HepG2 (cell line): ENCODE data around the gene TESK1. TPM values are rescaled to one million over a fixed set of nuclear protein-coding genes. Genes with fewer than 3 reads are reported as not detected.
A peak's percentile ranks its signal among the peaks of the same experiment; 100 is the strongest.

Experiments
- ATAC-seq: fragments of 200-7000 bp; cut with Tn5 transposase; 3 replicates; pipeline ENCODE4 v1.9.1; 2020; ENCODE audit warnings: mild to moderate bottlenecking, moderate library complexity
- BruUV-seq: library from RNA; stranded (reverse); fragments of 400-500 nt; replicated peaks from 2 replicates; lab custom pipeline; 2021; lab: Mats Ljungman, UMichigan
- CTCF ChIA-PET: fragments of 300-600 bp; formaldehyde crosslinking; extraction: SDS; loops from one replicate; lab custom pipeline; 2021; ENCODE audit warnings: low total read pairs, inconsistent platforms, low intra/inter-chr PET ratio; lab: Yijun Ruan, JAX
- POLR2A ChIA-PET: fragments of 350-600 bp; sonication (Branson Sonifier 250); formaldehyde crosslinking; loops from one replicate; lab custom pipeline; 2020; ENCODE audit warnings: antibody characterized with exemption, inconsistent platforms; lab: Yijun Ruan, JAX
- DNase-seq: peaks from one replicate; pipeline ENCODE4 v3.0.0-alpha.2; 2015; ENCODE audit warnings: low spot score
- FAIRE-seq: peaks from 3 replicates; lab custom pipeline; 2011; peaks lifted over from hg19 to GRCh38; lab: Jason Lieb, UNC
- H2AFZ ChIP-seq: one replicate; pipeline ENCODE4 v1.6.1; 2011; ENCODE audit warnings: low read length, inconsistent platforms
- H3K27ac ChIP-seq: fragments of 300-600 bp; 3 replicates; pipeline ENCODE4 v1.8.0; 2011; ENCODE audit warnings: mixed run types, mild to moderate bottlenecking, mixed read lengths, low read length, inconsistent platforms; ENCODE audit not compliant: insufficient read depth; ENCODE audit errors: extremely low read length
- H3K27me3 ChIP-seq, 2 experiments: fragments of 200-600 bp in 1 of 2; 2 replicates in 1 of 2; 3 replicates in 1 of 2; pipeline versions ENCODE4 v1.6.0 to v1.8.0; 2011; ENCODE audit warnings: low read length in 2 of 2, mild to moderate bottlenecking in 2 of 2, moderate library complexity in 2 of 2, inconsistent platforms in 1 of 2; ENCODE audit not compliant: insufficient read depth in 2 of 2, control insufficient read depth in 1 of 2
- H3K36me3 ChIP-seq, 2 experiments: fragments of 200-600 bp in 1 of 2; replicated peaks in 1 of 2; 2 replicates in 1 of 2; 3 replicates in 1 of 2; pipeline versions ENCODE4 v1.5.1 to v1.8.0; 2011; ENCODE audit warnings: low read length in 2 of 2, inconsistent platforms in 1 of 2; ENCODE audit not compliant: insufficient read depth in 2 of 2, control insufficient read depth in 1 of 2
- H3K4me1 ChIP-seq: 2 replicates; pipeline ENCODE4 v1.5.1; 2012; ENCODE audit warnings: low read length, inconsistent platforms; ENCODE audit not compliant: insufficient read depth
- H3K4me2 ChIP-seq: 2 replicates; pipeline ENCODE4 v1.6.0; 2011; ENCODE audit warnings: low read depth, low read length, inconsistent platforms
- H3K4me3 ChIP-seq, 3 experiments: fragments of 200-600 bp in 1 of 3; sonication (generic), shearing (Covaris generic) in 1 of 3; replicated peaks in 1 of 3; 2 replicates each; pipeline ENCODE4 v1.5.1; 2011 to 2016; ENCODE audit warnings: low read length in 3 of 3, inconsistent platforms in 2 of 3, low read depth in 2 of 3, mild to moderate bottlenecking in 2 of 3, control low read depth in 1 of 3, mixed read lengths in 1 of 3; ENCODE audit not compliant: insufficient read depth in 1 of 3
- H3K79me2 ChIP-seq: one replicate; pipeline ENCODE4 v1.6.1; 2011; ENCODE audit warnings: low read length, inconsistent platforms; ENCODE audit not compliant: insufficient read depth
- H3K9ac ChIP-seq: 2 replicates; pipeline ENCODE4 v1.6.0; 2011; ENCODE audit warnings: mild to moderate bottlenecking, low read depth, low read length, inconsistent platforms; ENCODE audit not compliant: insufficient read depth
- H3K9me3 ChIP-seq: 2 replicates; pipeline ENCODE4 v1.5.1; 2012; ENCODE audit warnings: mild to moderate bottlenecking, low read length
- H4K20me1 ChIP-seq: 2 replicates; pipeline ENCODE4 v1.6.0; 2011; ENCODE audit warnings: inconsistent platforms, mild to moderate bottlenecking, low read length, moderate library complexity; ENCODE audit not compliant: insufficient read depth
- FOXA1 ChIP-seq, 2 experiments: fragments of 450-650 bp in 1 of 2; sonication (generic) in 1 of 2; formaldehyde crosslinking in 1 of 2; IDR thresholded peaks; 2 replicates each; pipeline versions ENCODE4 v1.4.0 to v1.6.1; 2016 to 2020; ENCODE audit warnings: missing genetic modification reagents in 1 of 2
- KLF6 ChIP-seq: IDR thresholded peaks from 2 replicates; pipeline ENCODE4 v1.8.0; 2016; ENCODE audit warnings: missing biosample characterization, missing genetic modification reagents
- NFE2L1 ChIP-seq: sonication (generic); formaldehyde crosslinking; IDR thresholded peaks from 2 replicates; pipeline ENCODE4 v1.4.0; 2020; ENCODE audit warnings: missing genetic modification reagents, mild to moderate bottlenecking, borderline replicate concordance
- ZBTB49 ChIP-seq: sonication (generic); formaldehyde crosslinking; IDR thresholded peaks from 2 replicates; pipeline ENCODE4 v1.4.0; 2020; ENCODE audit warnings: missing genetic modification reagents, borderline replicate concordance
- ZNF30 ChIP-seq: sonication (generic); formaldehyde crosslinking; IDR thresholded peaks from 2 replicates; pipeline ENCODE4 v1.5.0; 2020; ENCODE audit warnings: mild to moderate bottlenecking, missing genetic modification reagents
- ZNF317 ChIP-seq: sonication (generic); formaldehyde crosslinking; IDR thresholded peaks from 2 replicates; pipeline ENCODE4 v1.5.0; 2020; ENCODE audit warnings: mild to moderate bottlenecking, missing genetic modification reagents
- ZNF441 ChIP-seq: sonication (generic); formaldehyde crosslinking; IDR thresholded peaks from 2 replicates; pipeline ENCODE4 v1.7.0; 2021; ENCODE audit warnings: missing genetic modification reagents, borderline replicate concordance
- ZNF546 ChIP-seq: sonication (generic); formaldehyde crosslinking; conservative IDR thresholded peaks from 2 replicates; pipeline ENCODE4 v1.8.1; 2023; ENCODE audit warnings: mild to moderate bottlenecking, missing genetic modification reagents
- ZNF639 ChIP-seq: conservative IDR thresholded peaks from 2 replicates; pipeline ENCODE4 v1.6.1; 2018; ENCODE audit warnings: missing genetic modification reagents
- WGBS: methylation state at CpG from one replicate; pipeline ENCODE4 v1.1.6; 2017; ENCODE audit warnings: low lambda C conversion rate; 5-methylcytosine and 5-hydroxymethylcytosine counted together
- in situ Hi-C: cut with HindIII; loops from 2 replicates; pipeline ENCODE4 v1.10.0; 2017; ENCODE audit warnings: low pct_unique_long_range_greater_than_20kb; ENCODE audit not compliant: extremely low pct_ligation_motif_present
- intact Hi-C: fragments of 100-400 bp; cut with micrococcal nuclease; formaldehyde crosslinking; loops from one replicate; pipeline ENCODE4 v1.10.0; 2022; ENCODE audit not compliant: unreplicated experiment
- polyA plus RNA-seq, 8 experiments: library from polyadenylated mRNA; depleted of rRNA in 3 of 8; stranded (reverse) in 7 of 8; unstranded in 1 of 8; fragments of >200 nt; fragmentation: Illumina TruSeq in 4 of 8; extraction: Trizol in 4 of 8; gene quantifications; 2 replicates each; pipeline versions ENCODE4 v1.2.1 to v1.2.3, GENCODE V29; 2011 to 2016; ENCODE audit warnings: low read depth in 4 of 8, missing spikeins in 1 of 8, mixed read lengths in 1 of 8; ENCODE audit not compliant: insufficient read depth in 1 of 8
- total RNA-seq, 5 experiments: library from RNA; depleted of rRNA; stranded (reverse); fragments of >200 nt; fragmentation: Illumina TruSeq; extraction: Trizol; gene quantifications; 2 replicates each; pipeline ENCODE4 v1.2.3, GENCODE V29; 2016; ENCODE audit warnings: low read depth in 1 of 5

Gene TESK1
- total and polyA plus RNA-seq, 2 of the 13 experiments (the other 11 are each of a cell fraction or from before 2014, with no cell fraction given) = 7.3 to 13.6 TPM

DNA sequence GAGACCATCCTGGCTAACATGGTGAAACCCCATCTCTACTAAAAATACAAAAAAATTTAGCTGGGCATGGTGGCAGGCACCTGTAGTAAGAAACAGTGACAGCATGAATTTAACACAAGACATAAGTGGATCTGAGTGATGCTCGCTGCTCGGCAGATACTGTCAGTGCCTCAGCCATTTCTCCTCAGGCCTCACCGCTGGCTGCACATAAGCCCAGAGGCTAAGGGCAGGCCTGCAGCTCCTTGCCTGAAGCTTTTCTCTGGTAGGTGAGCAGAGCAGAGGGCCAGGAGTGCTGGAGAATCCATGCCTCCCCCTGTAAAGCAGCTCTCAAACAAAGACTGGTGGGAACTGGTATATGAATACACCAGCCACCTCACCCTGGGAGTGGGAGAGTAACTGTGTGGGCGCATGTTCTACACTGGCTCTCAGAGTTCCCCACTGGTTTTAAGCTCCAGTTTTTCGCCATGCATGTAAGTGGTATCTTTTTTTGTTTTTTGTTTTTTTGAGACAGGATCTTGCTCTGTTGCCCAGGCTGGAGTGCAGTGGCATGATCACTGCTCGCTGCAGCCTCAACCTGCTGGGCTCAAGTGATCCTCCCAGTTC, 23.4 kb downstream of the TESK1 start:
- in situ Hi-C loops = no loop called here
- no peak for FAIRE-seq
- Histone ChIP-seq H3K9me3 (no peaks in the 10 kb centered on the region), H4K20me1 (no peaks in the 10 kb centered on the region), H3K36me3 (no peaks in the 10 kb centered on the region), H3K79me2 (no peaks in the 10 kb centered on the region), H3K9ac (no peak overlapping the region), H3K27me3 (no peaks in the 10 kb centered on the region; a peak in 2 of 5 replicates), H3K4me2 (no peak overlapping the region), H2AFZ (no peak overlapping the region), H3K4me1 (no peaks in the 10 kb centered on the region), H3K4me3 (no peak overlapping the region), H3K27ac (no peak overlapping the region)
- POLR2A ChIA-PET = no interaction called here
- intact Hi-C loops = no loop called here
- BruUV-seq = no TSS peak
- CTCF ChIA-PET = no interaction called here
- 71% methylated on average over 6 of the region's 6 CpGs for WGBS
- no peak for DNase-seq
- ATAC-seq = peak; percentile 36
- TF ChIP-seq KLF6 (CRISPR knock-in tag) (no peak), ZNF317 (CRISPR knock-in tag) (no peak), ZNF546 (CRISPR knock-in tag) (no peak), ZBTB49 (CRISPR knock-in tag) (no peak), NFE2L1 (CRISPR knock-in tag) (no peak), ZNF639 (CRISPR knock-in tag) (no peak), FOXA1 (IDR thresholded peaks at IDR 0.05) (no peak), FOXA1 (CRISPR knock-in tag; IDR thresholded peaks at IDR 0.05) (no peak), ZNF441 (no peak), ZNF30 (CRISPR knock-in tag) (no peak)
